B cell (primary cell): ENCODE data around the gene HOMER2.

ENCODE experiments used
- CTCF ChIP-seq: fragments of 200-600 bp; IDR thresholded peaks from one replicate; pipeline ENCODE4 v1.8.0; 2022; ENCODE audit warnings: antibody characterized with exemption, mild to moderate bottlenecking
- EZH2 ChIP-seq: IDR thresholded peaks from 2 replicates; pipeline ENCODE4 v1.6.1; 2012; ENCODE audit warnings: borderline replicate concordance, low read depth, mild to moderate bottlenecking, moderate library complexity, low read length; ENCODE audit not compliant: insufficient read depth, poor library complexity, severe bottlenecking

DNA sequence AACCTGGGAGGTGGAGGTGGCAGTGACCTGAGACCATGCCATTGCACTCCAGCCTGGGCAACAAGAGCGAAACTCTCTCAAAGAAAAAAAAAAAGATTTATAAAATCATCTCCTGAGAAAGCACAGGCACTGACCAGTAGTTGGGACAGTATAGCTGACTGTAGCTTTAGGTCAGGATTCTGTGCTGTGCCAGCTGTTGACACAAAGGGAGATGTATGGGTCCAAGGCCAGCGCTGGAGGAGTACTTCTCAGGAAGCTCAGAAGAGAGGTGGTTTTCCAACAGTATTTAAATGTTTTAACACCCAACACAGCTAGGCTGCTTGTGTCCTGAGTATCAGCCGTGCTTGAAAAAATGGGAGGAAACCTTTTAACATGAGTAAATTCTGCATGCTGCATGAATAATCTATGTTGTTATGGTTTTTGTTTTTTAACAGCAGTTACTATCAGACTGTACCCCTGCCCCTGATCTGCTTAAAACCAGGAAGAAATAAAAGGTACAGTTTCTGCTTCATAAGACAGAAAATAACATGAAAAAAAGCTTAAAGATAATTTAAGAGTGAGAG lies 40.0 kb upstream of the HOMER2 start:
- TF ChIP-seq CTCF: no peak
- TF ChIP-seq EZH2: no peak
